ENCODE measurements around the gene REPIN1. TPM values are rescaled to one million over a fixed set of nuclear protein-coding genes. Genes with fewer than 3 reads are reported as not detected.

The REPIN1 gene
- total RNA-seq, 1 donor from 2014 or later = 148 TPM

DNA sequence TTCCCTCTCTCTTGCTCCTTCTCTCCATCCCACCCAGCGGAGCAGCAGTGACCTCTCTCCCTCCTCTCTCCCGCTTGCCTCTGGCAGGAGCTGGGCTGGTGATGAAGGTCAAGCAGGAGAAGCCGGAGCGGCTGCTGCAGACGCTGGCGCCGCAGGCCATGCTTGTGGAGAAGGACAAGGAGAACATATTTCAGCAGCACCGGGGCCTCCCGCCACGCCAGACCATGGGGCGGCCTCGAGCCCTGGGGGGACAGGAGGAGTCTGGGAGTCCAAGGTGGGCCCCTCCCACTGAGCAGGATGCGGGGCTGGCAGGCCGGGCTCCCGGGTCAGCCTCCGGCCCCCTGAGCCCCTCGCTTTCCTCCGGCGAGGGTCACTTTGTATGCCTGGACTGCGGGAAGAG lies 27.8 kb downstream of the REPIN1 start:
- DNase-seq (ENCODE audit: low spot score, unreplicated experiment) = no peak
- peaks cover 9% of the 10 kb centered on the region for H3K36me3 Mint-ChIP-seq (ENCODE audit: insufficient read depth)
- no peak overlapping the region for H3K4me3 Mint-ChIP-seq (ENCODE audit: low read depth)
- H3K27me3 Mint-ChIP-seq = no peaks in the 10 kb centered on the region
- H3K4me1 Mint-ChIP-seq (ENCODE audit: low read depth) = peaks cover 19% of the 10 kb centered on the region
- H3K9me3 Mint-ChIP-seq (ENCODE audit: low read depth) = no peaks in the 10 kb centered on the region
- H3K27ac Mint-ChIP-seq = no peak overlapping the region
- TF ChIP-seq, protein P1, sequence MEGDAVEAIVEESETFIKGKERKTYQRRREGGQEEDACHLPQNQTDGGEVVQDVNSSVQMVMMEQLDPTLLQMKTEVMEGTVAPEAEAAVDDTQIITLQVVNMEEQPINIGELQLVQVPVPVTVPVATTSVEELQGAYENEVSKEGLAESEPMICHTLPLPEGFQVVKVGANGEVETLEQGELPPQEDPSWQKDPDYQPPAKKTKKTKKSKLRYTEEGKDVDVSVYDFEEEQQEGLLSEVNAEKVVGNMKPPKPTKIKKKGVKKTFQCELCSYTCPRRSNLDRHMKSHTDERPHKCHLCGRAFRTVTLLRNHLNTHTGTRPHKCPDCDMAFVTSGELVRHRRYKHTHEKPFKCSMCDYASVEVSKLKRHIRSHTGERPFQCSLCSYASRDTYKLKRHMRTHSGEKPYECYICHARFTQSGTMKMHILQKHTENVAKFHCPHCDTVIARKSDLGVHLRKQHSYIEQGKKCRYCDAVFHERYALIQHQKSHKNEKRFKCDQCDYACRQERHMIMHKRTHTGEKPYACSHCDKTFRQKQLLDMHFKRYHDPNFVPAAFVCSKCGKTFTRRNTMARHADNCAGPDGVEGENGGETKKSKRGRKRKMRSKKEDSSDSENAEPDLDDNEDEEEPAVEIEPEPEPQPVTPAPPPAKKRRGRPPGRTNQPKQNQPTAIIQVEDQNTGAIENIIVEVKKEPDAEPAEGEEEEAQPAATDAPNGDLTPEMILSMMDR (IDR thresholded peaks at IDR 0.05; ENCODE audit: unreplicated experiment) = no peak

DNA sequence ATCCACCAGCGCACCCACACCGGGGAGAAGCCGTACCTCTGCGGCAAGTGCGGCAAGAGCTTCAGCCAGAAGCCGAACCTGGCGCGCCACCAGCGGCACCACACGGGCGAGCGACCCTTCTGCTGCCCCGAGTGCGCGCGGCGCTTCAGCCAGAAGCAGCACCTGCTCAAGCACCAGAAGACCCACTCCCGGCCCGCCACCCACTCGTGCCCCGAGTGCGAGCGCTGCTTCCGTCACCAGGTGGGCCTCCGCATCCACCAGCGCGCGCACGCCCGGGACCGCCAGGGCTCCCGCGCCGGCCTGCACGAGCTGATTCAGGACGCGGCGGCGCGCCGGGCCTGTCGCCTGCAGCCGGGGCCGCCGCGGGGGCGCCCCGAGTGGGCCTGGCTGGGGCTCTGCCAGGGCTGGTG lies 28.2 kb downstream of the REPIN1 start:
- no peaks in the 10 kb centered on the region for H3K9me3 Mint-ChIP-seq (ENCODE audit: low read depth)
- TF ChIP-seq, protein P1 (IDR thresholded peaks at IDR 0.05; ENCODE audit: unreplicated experiment) = no peak
- H3K4me1 Mint-ChIP-seq (ENCODE audit: low read depth) = peaks cover 19% of the 10 kb centered on the region
- no peak overlapping the region for H3K4me3 Mint-ChIP-seq (ENCODE audit: low read depth)
- no peak for DNase-seq (ENCODE audit: low spot score, unreplicated experiment)
- H3K27ac Mint-ChIP-seq = no peak overlapping the region
- no peaks in the 10 kb centered on the region for H3K27me3 Mint-ChIP-seq
- H3K36me3 Mint-ChIP-seq (ENCODE audit: insufficient read depth) = peaks cover 9% of the 10 kb centered on the region

DNA sequence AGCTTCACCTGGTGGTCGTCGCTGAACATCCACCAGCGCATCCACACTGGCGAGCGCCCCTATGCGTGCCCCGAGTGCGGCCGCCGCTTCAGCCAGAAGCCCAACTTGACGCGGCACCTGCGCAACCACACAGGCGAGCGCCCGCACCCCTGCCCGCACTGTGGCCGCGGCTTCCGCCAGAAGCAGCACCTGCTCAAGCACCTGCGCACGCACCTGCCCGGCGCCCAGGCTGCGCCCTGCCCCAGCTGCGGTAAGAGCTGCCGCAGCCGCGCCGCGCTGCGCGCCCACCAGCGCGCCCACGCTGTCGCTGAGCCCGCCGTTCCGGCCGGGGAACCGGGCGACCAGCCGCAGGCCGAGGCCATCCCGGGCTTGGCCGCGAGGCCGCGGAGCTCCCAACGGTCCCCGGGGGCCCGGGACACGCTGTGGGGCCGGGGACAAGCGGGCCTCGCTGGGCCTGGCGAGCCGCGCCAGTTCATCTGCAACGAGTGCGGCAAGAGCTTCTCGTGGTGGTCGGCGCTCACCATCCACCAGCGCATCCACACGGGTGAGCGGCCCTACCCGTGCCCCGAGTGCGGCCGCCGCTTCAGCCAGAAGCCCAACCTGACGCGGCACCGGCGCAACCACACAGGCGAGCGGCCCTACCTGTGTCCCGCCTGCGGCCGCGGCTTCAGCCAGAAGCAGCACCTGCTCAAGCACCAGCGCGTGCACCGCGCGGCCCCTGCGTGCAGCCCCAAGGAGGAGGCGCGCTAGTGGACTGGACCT lies 28.9 kb downstream of the REPIN1 start:
- TF ChIP-seq, protein P1 (IDR thresholded peaks at IDR 0.05; ENCODE audit: unreplicated experiment) = no peak
- no peak for DNase-seq (ENCODE audit: low spot score, unreplicated experiment)
- Mint-ChIP-seq H3K4me3 (ENCODE audit: low read depth) (no peak overlapping the region), H3K27me3 (no peaks in the 10 kb centered on the region), H3K9me3 (ENCODE audit: low read depth) (no peaks in the 10 kb centered on the region), H3K36me3 (ENCODE audit: insufficient read depth) (peaks cover 9% of the 10 kb centered on the region), H3K4me1 (ENCODE audit: low read depth) (peaks cover 22% of the 10 kb centered on the region), H3K27ac (no peak overlapping the region)

DNA sequence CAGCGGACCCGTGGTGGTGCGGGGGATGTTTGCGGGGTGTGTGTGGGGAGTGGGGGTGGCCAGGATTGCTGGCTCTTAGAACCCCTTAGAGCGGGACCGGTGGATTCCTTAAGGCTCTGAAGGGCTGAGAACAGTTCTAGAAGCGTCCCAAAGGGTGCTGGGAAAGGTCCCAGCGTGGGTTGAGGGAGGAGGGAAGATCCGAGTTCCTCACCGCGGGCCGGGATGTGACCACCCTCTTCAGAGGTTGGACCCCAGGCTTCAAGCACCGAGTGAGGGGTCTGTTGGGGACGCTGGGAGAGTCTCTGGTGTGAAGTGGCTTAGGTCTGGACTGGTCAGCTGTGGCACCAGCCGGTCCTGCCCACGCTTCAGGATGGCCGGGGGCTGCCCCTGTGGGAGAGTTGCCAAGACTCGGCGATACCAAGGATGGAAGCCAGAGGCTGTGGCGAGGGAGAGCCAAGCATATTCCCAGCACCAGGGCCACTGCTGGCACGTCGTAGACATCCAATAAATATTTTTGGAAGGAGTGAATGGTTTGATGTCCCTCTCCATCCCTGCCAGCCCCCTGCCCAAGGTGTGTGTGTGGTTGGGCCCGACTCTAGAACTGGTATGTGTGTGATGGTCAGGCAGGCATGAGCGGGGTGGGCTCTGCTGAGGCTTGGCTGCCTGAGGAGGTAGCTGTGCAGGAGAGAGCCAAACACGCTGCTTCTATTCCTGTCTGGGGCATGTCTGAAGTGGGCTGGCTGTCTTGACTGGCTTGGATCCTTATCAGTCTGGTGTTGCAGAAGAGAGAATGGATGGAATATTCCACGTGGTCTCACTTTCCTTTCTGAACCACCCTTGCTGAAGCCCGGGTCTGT lies 29.7 kb downstream of the REPIN1 start:
- H3K4me1 Mint-ChIP-seq (ENCODE audit: low read depth) = peaks cover 25% of the 10 kb centered on the region
- peaks cover 9% of the 10 kb centered on the region for H3K36me3 Mint-ChIP-seq (ENCODE audit: insufficient read depth)
- H3K4me3 Mint-ChIP-seq (ENCODE audit: low read depth) = no peak overlapping the region
- H3K27me3 Mint-ChIP-seq = no peaks in the 10 kb centered on the region
- DNase-seq (ENCODE audit: low spot score, unreplicated experiment) = no peak
- H3K27ac Mint-ChIP-seq = no peak overlapping the region
- H3K9me3 Mint-ChIP-seq (ENCODE audit: low read depth) = no peaks in the 10 kb centered on the region
- TF ChIP-seq, protein P1 (IDR thresholded peaks at IDR 0.05; ENCODE audit: unreplicated experiment) = no peak

DNA sequence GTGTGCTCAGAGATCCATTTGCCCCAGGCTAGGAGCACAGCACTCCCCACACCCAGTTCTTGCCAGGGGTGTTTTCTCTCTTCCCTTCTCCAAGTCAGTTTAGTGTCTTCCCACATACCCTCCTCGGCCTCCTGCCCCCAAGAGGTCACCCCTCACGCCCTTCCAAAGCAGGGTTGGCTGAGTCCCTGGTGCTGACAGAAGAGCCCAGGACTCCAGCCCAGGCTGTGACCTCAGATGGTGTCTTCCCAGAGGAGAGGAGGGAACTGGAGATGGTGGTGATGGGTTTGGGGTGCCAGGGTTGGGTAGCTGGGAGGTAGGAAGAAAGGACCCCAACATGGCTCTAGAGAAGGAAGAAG lies 30.3 kb downstream of the REPIN1 start:
- DNase-seq (ENCODE audit: low spot score, unreplicated experiment) = no peak
- H3K9me3 Mint-ChIP-seq (ENCODE audit: low read depth) = no peaks in the 10 kb centered on the region
- H3K36me3 Mint-ChIP-seq (ENCODE audit: insufficient read depth) = peaks cover 9% of the 10 kb centered on the region
- peaks cover 28% of the 10 kb centered on the region for H3K4me1 Mint-ChIP-seq (ENCODE audit: low read depth)
- no peak overlapping the region for H3K4me3 Mint-ChIP-seq (ENCODE audit: low read depth)
- TF ChIP-seq, protein P1 (IDR thresholded peaks at IDR 0.05; ENCODE audit: unreplicated experiment) = no peak
- no peaks in the 10 kb centered on the region for H3K27me3 Mint-ChIP-seq
- peak overlapping the region; percentile 85 for H3K27ac Mint-ChIP-seq
